Activated CD4-positive, CD25-positive, alpha-beta regulatory T cell treated with anti-CD3 and anti-CD28 coated beads, Interleukin-2, amount 50 U/mL, for 72 hours (primary cell): ENCODE results near the gene CFAP57.

ENCODE experiments used
- DNase-seq: peaks from one replicate; pipeline ENCODE4 v3.0.0; 2021

Gene CFAP57

GRCh38 chr1:43229826-43230780, 58.0 kb downstream of the CFAP57 start:
- no peak for DNase-seq

- no peak for DNase-seq
Measured at GRCh38 chr1:43232074-43232473, 59.9 kb downstream of the CFAP57 start.

GRCh38 chr1:43232482-43232881, 60.4 kb downstream of the CFAP57 start:
- DNase-seq, result no peak

GRCh38 chr1:43233631-43234030, 61.5 kb downstream of the CFAP57 start:
- no peak for DNase-seq

GRCh38 chr1:43234267-43234666, 62.1 kb downstream of the CFAP57 start:
- DNase-seq, result no peak

GRCh38 chr1:43235040-43235439, 62.9 kb downstream of the CFAP57 start:
- DNase-seq, result no peak

GRCh38 chr1:43235451-43236121, 63.5 kb downstream of the CFAP57 start:
- DNase-seq, result no peak

- no peak for DNase-seq
Measured at GRCh38 chr1:43237121-43237520, 65.0 kb downstream of the CFAP57 start.

GRCh38 chr1:43238085-43238484, 66.0 kb downstream of the CFAP57 start:
- DNase-seq, result no peak

- no peak for DNase-seq
Measured at GRCh38 chr1:43238991-43239469, 66.9 kb downstream of the CFAP57 start.

GRCh38 chr1:43239484-43239883, 67.4 kb downstream of the CFAP57 start:
- no peak for DNase-seq

GRCh38 chr1:43241413-43241836, 69.3 kb downstream of the CFAP57 start:
- no peak for DNase-seq

GRCh38 chr1:43243299-43243698, 71.2 kb downstream of the CFAP57 start:
- no peak for DNase-seq

- no peak for DNase-seq
Measured at GRCh38 chr1:43246466-43247213, 74.5 kb downstream of the CFAP57 start.

GRCh38 chr1:43247256-43247921, 75.3 kb downstream of the CFAP57 start:
- DNase-seq, result no peak

- no peak for DNase-seq
Measured at GRCh38 chr1:43250351-43250761, 78.2 kb downstream of the CFAP57 start.

GRCh38 chr1:43251024-43251423, 78.9 kb downstream of the CFAP57 start:
- DNase-seq, result no peak

- no peak for DNase-seq
Measured at GRCh38 chr1:43252225-43252624, 80.1 kb downstream of the CFAP57 start.

GRCh38 chr1:43253173-43253572, 81.0 kb downstream of the CFAP57 start:
- DNase-seq, result no peak

- DNase-seq, result no peak
Measured at GRCh38 chr1:43253876-43254275, 81.7 kb downstream of the CFAP57 start.

- no peak for DNase-seq
Measured at GRCh38 chr1:43255438-43256210, 83.5 kb downstream of the CFAP57 start.
